C4-2B (cell line): Measurements from ENCODE around the gene STAG1.

ENCODE experiments used
- CTCF ChIP-seq: fragments of 450-650 bp; conservative IDR thresholded peaks from 2 replicates; pipeline ENCODE4 v1.5.1; 2017; ENCODE audit warnings: mild to moderate bottlenecking
- ZFX ChIP-seq: fragments of 450-650 bp; IDR thresholded peaks from 2 replicates; pipeline ENCODE4 v1.6.1; 2017

- no peak for TF ChIP-seq CTCF
- no peak for TF ChIP-seq ZFX
These were observed 90.9 kb downstream of the STAG1 start for GRCh38 chr3:136661282-136661681.
